Prostate gland (tissue), 2 donors: ENCODE measurements around the gene MAML2. TPM values are rescaled to one million over a fixed set of nuclear protein-coding genes. Genes with fewer than 3 reads are reported as not detected.

Source experiments
- DNase-seq: peaks from one replicate; pipeline ENCODE4 v3.0.0-alpha.2; 2019; ENCODE audit warnings: low spot score
- H3K27ac ChIP-seq, 2 donors: fragments of 200-600 bp; sonication (generic); 2 replicates each; pipeline ENCODE4 v1.5.1; 2017 to 2019
- H3K27me3 ChIP-seq: fragments of 200-600 bp; sonication (generic); replicated peaks from 2 replicates; pipeline ENCODE4 v1.5.1; 2019; ENCODE audit not compliant: insufficient read depth
- H3K36me3 ChIP-seq, 2 donors: fragments of 200-600 bp; sonication (generic); 1 replicate in 1 of 2; 2 replicates in 1 of 2; pipeline versions ENCODE4 v1.5.1 to v1.8.1; 2017 to 2019
- H3K4me1 ChIP-seq: fragments of 200-600 bp; sonication (generic); replicated peaks from 2 replicates; pipeline ENCODE4 v1.5.1; 2019
- H3K4me3 ChIP-seq, 2 donors: fragments of 200-600 bp; sonication (generic); 2 replicates each; pipeline ENCODE4 v1.5.1; 2017 to 2019
- H3K9me3 ChIP-seq: fragments of 200-600 bp; sonication (generic); 2 replicates; pipeline ENCODE4 v1.5.1; 2017
- CTCF ChIP-seq, 4 experiments: fragments of 200-600 bp in 2 of 4; fragments of 450-650 bp in 2 of 4; sonication (generic) in 2 of 4; IDR thresholded peaks; 1 replicate in 3 of 4; 2 replicates in 1 of 4; pipeline ENCODE4 v1.5.1; 2016 to 2019; ENCODE audit warnings: antibody characterized with exemption in 4 of 4, mild to moderate bottlenecking in 2 of 4, moderate library complexity in 2 of 4
- POLR2A ChIP-seq: fragments of 450-650 bp; IDR thresholded peaks from one replicate; pipeline ENCODE4 v1.6.1; 2016; ENCODE audit warnings: antibody characterized with exemption, mild to moderate bottlenecking
- POLR2AphosphoS5 ChIP-seq: sonication (generic); formaldehyde crosslinking; IDR thresholded peaks from one replicate; pipeline ENCODE4 v1.6.1; 2017; ENCODE audit warnings: antibody characterized with exemption
- WGBS: methylation state at CpG from one replicate; pipeline ENCODE4 v1.1.5; 2018; 5-methylcytosine and 5-hydroxymethylcytosine counted together
- intact Hi-C: fragments of 100-400 bp; cut with DNase I; formaldehyde crosslinking; loops from one replicate; pipeline ENCODE4 v1.14.2; 2022
- total RNA-seq, 2 donors: library from RNA; depleted of rRNA; stranded (reverse); fragments of >200 nt; gene quantifications; one replicate each; pipeline ENCODE4 v1.1.0, GENCODE V29; 2016

MAML2 gene
- total RNA-seq, 2 donors from 2014 or later = 28.9 to 30.4 TPM

- Histone ChIP-seq H3K4me3 (no peak overlapping the region), H3K27ac (peak overlapping the region in 1 of 2 donors; percentile 83), H3K27me3 (no peaks in the 10 kb centered on the region), H3K4me1 (peaks cover 3% of the 10 kb centered on the region), H3K36me3 (no peaks in the 10 kb centered on the region), H3K9me3 (no peaks in the 10 kb centered on the region)
- TF ChIP-seq CTCF (IDR thresholded peaks at IDR 0.05) (no peak), POLR2AphosphoS5 (no peak), POLR2A (no peak)
- no peak for DNase-seq
- intact Hi-C loops = no loop called here
- 78% methylated on average over 1 of the region's 1 CpG for WGBS
These were observed 27.5 kb downstream of the MAML2 start for GRCh38 chr11:96315476-96315875.

GRCh38 chr11:96314326-96315020 is 28.5 kb downstream of the MAML2 start:
- DNase-seq = no peak
- 10% methylated on average over 4 of the region's 4 CpGs for WGBS
- peak overlapping the region; percentile 61 to 83 for H3K27ac ChIP-seq
- intact Hi-C loops = no loop called here
- no peak for TF ChIP-seq POLR2A
- peak; percentile 14 for TF ChIP-seq POLR2AphosphoS5
- no peaks in the 10 kb centered on the region for H3K36me3 ChIP-seq
- H3K4me1 ChIP-seq = peaks cover 3% of the 10 kb centered on the region
- no peaks in the 10 kb centered on the region for H3K27me3 ChIP-seq
- H3K9me3 ChIP-seq = no peaks in the 10 kb centered on the region
- H3K4me3 ChIP-seq = no peak overlapping the region

- DNase-seq = no peak
- H3K27me3 ChIP-seq = no peaks in the 10 kb centered on the region
- 83% methylated on average over 6 of the region's 6 CpGs for WGBS
- TF ChIP-seq CTCF (IDR thresholded peaks at IDR 0.05) (no peak), POLR2A (no peak), POLR2AphosphoS5 (no peak)
- no peaks in the 10 kb centered on the region for H3K36me3 ChIP-seq
- no peak overlapping the region for H3K27ac ChIP-seq
- peaks cover 3% of the 10 kb centered on the region for H3K4me1 ChIP-seq
- intact Hi-C loops = no loop called here
- no peaks in the 10 kb centered on the region for H3K9me3 ChIP-seq
- H3K4me3 ChIP-seq = no peak overlapping the region
These were observed 29.8 kb downstream of the MAML2 start for GRCh38 chr11:96313163-96313562.

GRCh38 chr11:96311120-96311568 is 31.9 kb downstream of the MAML2 start:
- no peaks in the 10 kb centered on the region for H3K9me3 ChIP-seq
- no peaks in the 10 kb centered on the region for H3K36me3 ChIP-seq
- TF ChIP-seq POLR2A = no peak
- peak; percentile 93 for TF ChIP-seq POLR2AphosphoS5
- DNase-seq = peak; percentile 50
- WGBS = 35% methylated on average over 2 of the region's 2 CpGs
- peak overlapping the region; percentile 10 to 62 for H3K27ac ChIP-seq
- H3K4me3 ChIP-seq = no peak overlapping the region
- peaks cover 8% of the 10 kb centered on the region for H3K4me1 ChIP-seq
- H3K27me3 ChIP-seq = no peaks in the 10 kb centered on the region
- intact Hi-C loops = no loop called here

GRCh38 chr11:96310236-96310635 is 32.8 kb downstream of the MAML2 start:
- Histone ChIP-seq H3K27ac (peak overlapping the region in 1 of 2 donors; percentile 62), H3K4me3 (no peak overlapping the region), H3K36me3 (no peaks in the 10 kb centered on the region), H3K27me3 (no peaks in the 10 kb centered on the region), H3K9me3 (no peaks in the 10 kb centered on the region), H3K4me1 (peaks cover 8% of the 10 kb centered on the region)
- no peak for TF ChIP-seq POLR2AphosphoS5
- no peak for TF ChIP-seq POLR2A
- TF ChIP-seq CTCF (IDR thresholded peaks at IDR 0.05) = no peak
- 81% methylated on average over 1 of the region's 1 CpG for WGBS
- intact Hi-C loops = no loop called here
- no peak for DNase-seq

GRCh38 chr11:96309643-96310017 is 33.4 kb downstream of the MAML2 start:
- 76% methylated on average over 5 of the region's 5 CpGs for WGBS
- Histone ChIP-seq H3K4me3 (no peak overlapping the region), H3K27ac (no peak overlapping the region), H3K9me3 (no peaks in the 10 kb centered on the region), H3K27me3 (no peaks in the 10 kb centered on the region), H3K36me3 (no peaks in the 10 kb centered on the region), H3K4me1 (peaks cover 8% of the 10 kb centered on the region)
- intact Hi-C loops = no loop called here
- TF ChIP-seq CTCF (IDR thresholded peaks at IDR 0.05) (no peak), POLR2A (no peak), POLR2AphosphoS5 (no peak)
- DNase-seq = no peak
